Measurements from ENCODE around the gene PAPSS1. TPM values are rescaled to one million over a fixed set of nuclear protein-coding genes. Genes with fewer than 3 reads are reported as not detected.

The PAPSS1 gene
- polyA plus RNA-seq, 1 donor from 2014 or later: 216 TPM

GRCh38 chr4:107586371-107586770 lies 133.7 kb downstream of the PAPSS1 start:
- TF ChIP-seq CTCF (IDR thresholded peaks at IDR 0.05; ENCODE audit: poor library complexity, severe bottlenecking): no peak
- no peak for TF ChIP-seq REST (IDR thresholded peaks at IDR 0.05; ENCODE audit: borderline replicate concordance)
- no peak for TF ChIP-seq EZH2 (IDR thresholded peaks at IDR 0.05; ENCODE audit: borderline replicate concordance, insufficient read depth, low read length, poor library complexity, severe bottlenecking)
- TF ChIP-seq POLR2AphosphoS5 (IDR thresholded peaks at IDR 0.05): no peak
- TF ChIP-seq TAF1 (IDR thresholded peaks at IDR 0.05; ENCODE audit: low read depth): no peak
- TF ChIP-seq EP300 (conservative IDR thresholded peaks at IDR 0.05; ENCODE audit: poor library complexity, severe bottlenecking): no peak
- no peak for TF ChIP-seq SMC3 (conservative IDR thresholded peaks at IDR 0.05; ENCODE audit: poor library complexity)
- no peak for TF ChIP-seq RAD21 (conservative IDR thresholded peaks at IDR 0.05)
- TF ChIP-seq MXI1 (conservative IDR thresholded peaks at IDR 0.05; ENCODE audit: poor library complexity, severe bottlenecking): no peak
- H2AFZ ChIP-seq (ENCODE audit: low read depth, low read length): no peak overlapping the region
- H3K27me3 ChIP-seq (ENCODE audit: insufficient read depth, low read depth, low read length): no peaks in the 10 kb centered on the region
- peaks cover 4% of the 10 kb centered on the region for H3K9me3 ChIP-seq (ENCODE audit: low read length)
- H3K27ac ChIP-seq (ENCODE audit: low read length): no peak overlapping the region
- no peaks in the 10 kb centered on the region for H4K20me1 ChIP-seq (ENCODE audit: insufficient read depth)
- no peaks in the 10 kb centered on the region for H3F3A ChIP-seq (ENCODE audit: insufficient read depth, low read length, poor library complexity, severe bottlenecking)
- no peaks in the 10 kb centered on the region for H3K79me2 ChIP-seq (replicated peaks; ENCODE audit: insufficient read depth, low read length)
- H3K4me2 ChIP-seq (ENCODE audit: low read length): no peak overlapping the region
- no peaks in the 10 kb centered on the region for H3K9me2 ChIP-seq (ENCODE audit: insufficient read depth, low read length)
- no peak overlapping the region for H3K9ac ChIP-seq (ENCODE audit: low read length)
- H3K36me3 ChIP-seq (ENCODE audit: insufficient read depth, low read length): no peaks in the 10 kb centered on the region
- no peak overlapping the region for H3K4me3 ChIP-seq (ENCODE audit: low read length)

GRCh38 chr4:107579099-107579498 lies 140.9 kb downstream of the PAPSS1 start:
- Histone ChIP-seq H2AFZ (ENCODE audit: low read depth, low read length) (no peak overlapping the region), H3K36me3 (ENCODE audit: insufficient read depth, low read length) (no peaks in the 10 kb centered on the region), H3K79me2 (replicated peaks; ENCODE audit: insufficient read depth, low read length) (no peaks in the 10 kb centered on the region), H3K4me3 (ENCODE audit: low read length) (no peak overlapping the region), H3K27ac (ENCODE audit: low read length) (no peak overlapping the region), H4K20me1 (ENCODE audit: insufficient read depth) (no peaks in the 10 kb centered on the region), H3K4me2 (ENCODE audit: low read length) (no peak overlapping the region), H3K9ac (ENCODE audit: low read length) (no peak overlapping the region), H3F3A (ENCODE audit: insufficient read depth, low read length, poor library complexity, severe bottlenecking) (no peaks in the 10 kb centered on the region), H3K27me3 (ENCODE audit: insufficient read depth, low read depth, low read length) (no peaks in the 10 kb centered on the region), H3K9me2 (ENCODE audit: insufficient read depth, low read length) (no peaks in the 10 kb centered on the region), H3K9me3 (ENCODE audit: low read length) (no peaks in the 10 kb centered on the region)
- TF ChIP-seq RAD21 (conservative IDR thresholded peaks at IDR 0.05): no peak
- TF ChIP-seq EZH2 (IDR thresholded peaks at IDR 0.05; ENCODE audit: borderline replicate concordance, insufficient read depth, low read length, poor library complexity, severe bottlenecking): no peak
- no peak for TF ChIP-seq REST (IDR thresholded peaks at IDR 0.05; ENCODE audit: borderline replicate concordance)
- TF ChIP-seq EP300 (conservative IDR thresholded peaks at IDR 0.05; ENCODE audit: poor library complexity, severe bottlenecking): no peak
- no peak for TF ChIP-seq SMC3 (conservative IDR thresholded peaks at IDR 0.05; ENCODE audit: poor library complexity)
- no peak for TF ChIP-seq MXI1 (conservative IDR thresholded peaks at IDR 0.05; ENCODE audit: poor library complexity, severe bottlenecking)
- TF ChIP-seq CTCF (IDR thresholded peaks at IDR 0.05; ENCODE audit: poor library complexity, severe bottlenecking): no peak

Measured in neural cell (in vitro differentiated cells).